HG03064 (cell line): Measurements from ENCODE around the gene KCND2.

Source experiments
- ATAC-seq: cut with Tn5 transposase; IDR thresholded peaks from one replicate; pipeline ENCODE4 v1.9.1; 2021; ENCODE audit warnings: low read depth; ENCODE audit not compliant: unreplicated experiment

KCND2 gene

DNA sequence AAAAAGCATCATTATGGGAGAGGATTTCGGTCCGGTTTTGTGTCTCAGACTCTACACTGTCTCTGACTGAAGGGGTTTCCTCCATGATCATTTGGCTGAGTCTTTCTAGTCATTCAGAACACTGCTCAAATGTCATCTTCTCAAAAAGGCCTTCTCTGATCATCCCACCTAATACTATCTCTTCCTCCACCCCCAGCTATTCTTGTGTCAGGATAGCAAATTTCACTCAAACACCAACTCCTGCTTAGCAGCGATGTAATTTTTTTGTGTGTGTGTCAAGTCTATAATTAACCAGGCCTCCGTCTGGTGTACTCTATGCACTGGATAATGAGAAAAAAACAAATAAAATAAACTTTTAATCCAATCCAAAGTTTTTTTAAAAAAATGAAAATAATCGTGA, 200.4 kb downstream of the KCND2 start:
- ATAC-seq: no peak

DNA sequence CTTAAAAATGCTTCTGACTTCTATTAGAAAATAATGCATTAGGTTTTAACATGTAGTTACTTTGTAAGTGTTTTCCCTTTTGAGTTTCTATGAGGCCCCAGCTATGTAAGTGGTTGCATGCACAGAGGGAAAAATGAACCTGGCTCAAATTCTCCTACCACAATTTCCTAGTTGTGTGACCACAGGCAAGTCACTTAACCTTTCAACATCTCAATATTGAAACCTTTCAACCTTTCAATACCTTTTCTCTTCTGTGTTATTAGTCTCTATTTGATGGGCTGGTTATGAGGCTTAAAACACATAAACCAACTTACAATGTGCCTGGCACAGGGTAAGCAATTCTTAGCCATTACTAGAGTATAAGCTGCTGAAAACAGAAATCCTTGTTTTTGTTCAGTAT, 203.0 kb downstream of the KCND2 start:
- peak; percentile 88 for ATAC-seq

DNA sequence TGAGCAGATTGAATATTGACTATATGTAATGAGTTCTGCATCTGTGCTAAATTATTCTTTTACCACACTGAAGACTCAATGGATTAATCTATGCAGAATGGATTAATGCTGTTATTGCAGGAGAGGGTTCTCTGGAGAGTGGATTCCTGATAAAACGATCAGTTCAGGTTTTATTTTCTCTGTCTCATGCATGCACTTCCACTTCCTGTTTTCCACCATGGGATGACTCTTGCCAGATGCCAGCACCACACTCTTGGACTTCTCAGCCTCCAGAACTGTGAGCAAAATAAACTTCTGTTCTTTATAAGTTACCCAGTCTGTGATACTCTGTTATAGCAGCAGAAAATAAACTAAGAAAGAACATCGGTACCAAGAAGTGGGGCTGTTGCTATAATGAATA, 207.5 kb downstream of the KCND2 start:
- no peak for ATAC-seq

DNA sequence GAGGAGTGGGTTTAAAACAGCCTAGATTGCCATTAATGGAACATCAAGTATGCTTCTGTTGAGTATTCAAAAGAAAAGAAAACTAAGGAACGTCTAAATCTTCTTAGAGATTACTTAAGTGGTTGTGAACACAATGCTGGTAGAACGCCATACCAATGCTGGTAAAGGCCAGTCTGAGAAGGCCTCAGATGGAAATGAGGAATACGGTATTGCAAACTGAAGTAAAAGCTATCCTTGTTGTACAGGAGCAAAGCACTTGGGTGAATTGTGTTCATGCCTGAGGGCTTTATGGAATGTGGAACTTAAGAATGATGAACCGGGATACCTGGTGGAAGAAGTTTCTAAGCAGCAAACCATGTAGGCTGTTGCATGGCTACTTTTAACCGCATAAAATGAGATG, 208.0 kb downstream of the KCND2 start:
- ATAC-seq: no peak

DNA sequence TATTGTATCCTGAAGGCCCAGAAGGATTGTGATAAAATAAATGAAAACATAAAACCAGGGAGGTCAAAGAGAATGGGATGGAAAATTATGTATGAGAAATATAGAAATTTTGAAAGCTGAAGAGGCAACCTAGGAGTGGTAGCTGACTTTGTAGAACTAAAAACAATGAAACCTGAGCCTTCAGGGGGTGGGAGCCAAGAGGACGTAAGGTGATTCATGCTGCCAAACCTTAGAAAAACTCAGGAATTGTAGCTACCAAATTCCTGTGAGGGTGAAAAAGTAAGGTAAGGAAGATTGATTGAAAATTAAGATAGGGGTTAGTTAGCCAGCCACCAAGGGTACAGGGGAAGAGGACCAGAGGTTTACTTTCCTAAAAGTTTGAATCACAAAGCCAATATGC, 213.2 kb downstream of the KCND2 start:
- ATAC-seq: no peak

DNA sequence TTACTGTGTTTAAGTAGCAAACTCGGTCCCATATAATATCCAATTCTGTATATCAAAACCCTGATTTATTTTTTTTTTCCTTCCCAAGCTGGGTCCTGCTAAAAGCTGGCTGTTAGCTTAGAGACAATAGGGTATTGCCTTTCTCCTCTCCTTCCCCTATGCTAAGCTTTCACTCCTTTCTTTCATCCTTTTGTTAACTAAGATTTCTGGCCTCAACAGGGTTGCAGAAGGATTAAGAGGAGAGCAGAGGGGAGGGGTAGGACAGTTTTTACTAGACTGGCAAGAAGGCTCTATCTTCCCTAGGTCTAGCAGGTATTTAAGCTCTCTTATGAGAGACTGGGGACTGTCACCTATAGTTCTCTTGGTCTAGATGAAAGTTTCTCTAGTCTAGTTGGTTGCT, 229.2 kb downstream of the KCND2 start:
- no peak for ATAC-seq

DNA sequence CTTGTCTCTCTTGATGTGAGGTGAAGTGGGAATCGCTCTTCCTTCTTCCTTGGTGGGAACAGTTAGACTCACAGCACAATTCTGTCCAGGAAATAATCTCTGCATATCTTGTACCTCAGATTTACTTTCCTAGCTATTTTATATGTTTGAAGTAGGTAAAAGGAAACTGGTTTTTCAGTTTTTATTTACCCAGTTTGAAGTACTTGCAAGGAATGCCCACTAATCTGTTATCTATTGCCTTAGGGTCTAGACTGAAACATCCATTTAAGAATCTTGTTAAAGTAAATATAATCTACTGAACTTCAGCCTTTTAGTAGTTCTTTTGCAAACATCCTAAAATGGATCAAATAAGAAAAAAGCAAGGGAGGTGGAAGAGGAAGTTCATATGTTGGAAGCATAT, 229.8 kb downstream of the KCND2 start:
- no peak for ATAC-seq

DNA sequence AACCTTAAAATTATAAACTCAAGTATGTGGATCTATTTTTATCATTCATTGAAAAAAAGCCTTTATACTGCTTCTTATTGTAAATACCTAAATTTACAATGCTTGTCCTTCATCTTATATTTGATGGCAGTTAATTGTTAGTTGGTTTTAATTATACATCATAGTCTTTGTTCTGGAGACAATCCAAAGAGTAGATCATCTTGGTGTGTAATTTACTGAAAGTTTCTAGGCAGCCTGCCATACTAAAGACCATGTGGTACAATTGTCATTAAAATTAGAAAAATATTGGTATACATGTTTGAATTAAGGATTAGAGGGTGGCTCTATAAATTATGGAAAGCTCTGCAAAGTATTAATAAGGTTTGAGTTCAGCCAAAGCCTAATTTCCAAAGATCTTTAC, 231.4 kb downstream of the KCND2 start:
- ATAC-seq: no peak

DNA sequence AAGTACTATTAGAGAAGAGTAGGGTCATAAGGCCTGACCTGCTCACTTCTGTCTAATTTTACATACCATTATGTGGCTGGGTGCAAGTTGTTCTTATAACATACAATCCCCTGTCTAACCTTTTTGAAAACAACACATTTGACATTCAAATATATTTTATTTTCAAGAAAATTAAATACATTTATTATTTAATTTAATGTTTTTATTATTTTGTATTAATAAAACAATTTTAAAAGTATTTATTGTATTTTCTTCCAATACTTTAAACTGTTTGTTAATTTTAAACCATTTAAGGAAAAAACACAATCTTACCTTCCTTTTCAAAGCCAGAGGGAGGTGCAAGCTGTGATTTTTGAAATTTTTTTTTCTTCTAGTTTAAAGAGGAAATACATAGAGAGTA, 232.8 kb downstream of the KCND2 start:
- ATAC-seq: no peak

DNA sequence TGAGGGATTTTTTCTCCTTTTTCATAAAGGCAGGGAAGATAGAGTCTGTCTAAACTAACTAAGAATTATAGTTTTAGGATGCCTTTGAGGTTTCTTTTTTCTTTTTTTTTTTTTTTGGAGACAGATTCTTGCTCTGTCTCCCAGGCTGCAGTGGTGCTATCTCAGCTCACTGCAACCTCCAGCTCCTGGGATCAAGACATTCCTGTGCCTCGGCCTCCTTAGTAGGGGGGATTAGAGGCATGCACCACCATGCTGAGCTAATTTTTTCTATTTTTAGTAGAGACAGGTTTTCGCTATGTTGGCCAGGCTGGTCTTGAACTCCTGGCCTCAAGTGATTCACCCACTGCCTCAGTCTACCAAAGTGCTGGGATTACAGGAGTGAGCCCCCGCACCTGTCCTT, 239.7 kb downstream of the KCND2 start:
- no peak for ATAC-seq

DNA sequence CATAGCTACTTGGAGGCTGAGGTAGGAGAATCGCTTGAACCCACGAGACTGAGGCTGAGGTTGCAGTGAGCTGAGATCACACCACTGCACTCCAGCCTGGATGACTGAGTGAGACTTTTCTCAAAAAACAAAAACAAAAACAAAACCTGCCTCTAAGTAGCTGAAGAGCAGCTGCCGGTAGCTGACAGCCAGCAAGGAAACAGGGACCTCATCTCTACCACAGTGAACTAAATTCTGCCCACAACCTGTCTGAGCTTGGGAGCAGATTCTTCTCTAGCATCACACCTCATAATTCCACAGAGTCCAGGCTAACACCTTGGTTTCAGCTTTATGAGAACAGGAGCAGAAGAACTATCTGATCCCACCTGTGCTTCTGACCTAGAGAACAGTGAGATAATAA, 246.2 kb downstream of the KCND2 start:
- ATAC-seq: no peak

DNA sequence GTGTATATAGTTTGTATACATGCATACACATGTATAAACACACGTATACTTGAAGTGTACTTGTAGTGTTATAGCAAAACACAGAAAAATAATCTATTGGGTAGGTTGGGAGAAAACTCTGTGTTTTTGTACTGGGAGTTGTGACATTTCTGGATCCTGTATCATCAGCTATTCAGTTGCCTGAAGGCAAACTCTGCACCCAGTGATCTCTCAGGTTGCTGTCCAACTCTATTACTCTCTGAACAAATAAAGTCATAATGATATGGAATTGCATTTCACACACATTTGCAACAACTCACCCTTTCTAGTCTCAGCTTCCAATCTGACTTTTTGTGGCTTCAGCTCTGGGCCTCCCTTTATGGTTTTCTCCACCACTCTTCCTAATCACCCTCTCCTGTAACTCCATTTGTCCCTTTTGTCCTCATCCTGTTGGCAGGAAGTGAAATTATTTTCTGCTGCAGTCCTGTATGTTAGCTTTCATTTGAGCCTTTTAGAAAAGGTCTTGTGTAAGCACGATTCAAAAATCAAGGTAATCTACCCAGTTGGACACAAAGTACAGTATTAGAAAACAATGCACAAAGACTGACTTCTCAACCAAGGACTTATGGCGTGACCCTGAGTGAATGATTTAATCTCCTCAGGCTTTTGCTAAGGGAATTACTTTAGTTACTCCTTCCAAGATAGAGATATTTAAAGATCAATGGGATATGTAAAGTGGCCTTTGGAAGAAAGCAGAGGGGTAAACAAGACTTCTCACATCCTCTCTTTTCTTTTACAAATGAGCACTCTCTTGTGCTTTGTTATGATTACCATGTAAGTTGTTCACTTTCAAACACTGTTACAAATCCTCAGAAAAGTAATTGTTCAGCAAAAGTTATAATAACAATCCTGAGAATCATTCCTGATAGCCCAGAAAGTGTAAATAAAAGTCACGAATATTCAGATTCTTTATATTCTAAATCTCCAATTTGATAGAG, 249.1 kb downstream of the KCND2 start:
- no peak for ATAC-seq

DNA sequence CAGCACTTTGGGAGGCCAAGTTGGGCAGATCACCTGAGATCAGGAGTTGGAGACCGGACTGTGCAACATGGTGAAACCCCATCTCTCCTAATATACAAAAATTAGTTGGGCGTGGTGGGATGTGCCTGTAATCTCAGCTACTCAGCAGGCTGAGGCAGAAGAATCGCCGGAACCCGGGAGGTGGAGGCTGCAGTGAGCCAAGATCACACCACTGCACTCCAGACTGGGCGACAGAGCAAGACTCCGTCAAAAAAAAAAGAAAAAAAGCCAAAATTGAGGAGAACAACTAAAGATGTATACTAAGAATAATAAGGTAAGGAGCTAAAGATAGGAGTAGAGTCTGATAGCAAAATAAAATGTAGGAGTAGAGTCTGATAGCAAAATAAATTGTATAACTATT, 251.0 kb downstream of the KCND2 start:
- ATAC-seq: no peak

DNA sequence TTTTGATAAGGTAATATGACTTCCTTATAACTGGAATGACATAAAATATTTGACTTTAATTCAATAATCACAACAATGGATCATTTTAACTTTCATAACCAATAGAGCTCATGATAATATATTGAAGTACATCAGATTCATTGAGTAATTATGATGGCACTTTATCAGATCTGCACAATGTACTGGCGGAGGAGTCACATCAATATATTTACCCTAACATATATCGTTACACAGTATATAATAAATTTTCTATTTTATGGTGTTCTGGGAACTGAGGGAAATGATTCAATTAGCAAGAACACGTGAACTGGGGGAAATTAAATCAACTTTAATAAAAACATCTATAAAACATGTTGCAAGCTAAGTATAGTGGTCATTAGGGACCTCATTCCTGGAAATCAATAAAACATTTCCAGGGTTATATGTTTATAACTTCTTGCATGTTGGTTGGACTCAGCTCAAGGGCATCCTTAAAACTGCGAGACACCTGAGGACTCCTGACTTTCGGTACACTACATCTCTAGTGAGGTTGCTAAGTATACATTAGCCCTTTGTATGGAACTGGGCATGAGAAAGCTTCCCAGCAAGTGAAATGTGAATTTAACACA, 254.0 kb downstream of the KCND2 start:
- no peak for ATAC-seq

DNA sequence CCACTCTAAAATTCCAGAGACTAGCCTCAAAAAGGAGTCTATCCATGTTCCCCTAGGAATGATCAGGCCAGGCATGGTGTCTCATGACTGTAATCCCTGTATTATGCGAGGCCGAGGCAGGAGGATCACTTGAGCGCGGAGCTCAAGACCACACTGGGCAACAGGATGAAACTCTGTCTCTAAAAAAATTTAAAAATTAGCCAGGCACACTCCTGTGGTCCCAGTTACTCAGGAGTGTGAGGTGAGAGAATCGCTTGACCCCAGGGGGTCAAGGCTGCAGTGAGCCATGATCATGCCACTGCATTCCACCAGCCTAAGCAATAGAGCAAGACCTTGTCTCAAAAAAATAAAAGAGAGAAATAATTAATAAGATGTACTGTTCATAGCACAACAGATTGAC, 256.8 kb downstream of the KCND2 start:
- ATAC-seq: no peak

DNA sequence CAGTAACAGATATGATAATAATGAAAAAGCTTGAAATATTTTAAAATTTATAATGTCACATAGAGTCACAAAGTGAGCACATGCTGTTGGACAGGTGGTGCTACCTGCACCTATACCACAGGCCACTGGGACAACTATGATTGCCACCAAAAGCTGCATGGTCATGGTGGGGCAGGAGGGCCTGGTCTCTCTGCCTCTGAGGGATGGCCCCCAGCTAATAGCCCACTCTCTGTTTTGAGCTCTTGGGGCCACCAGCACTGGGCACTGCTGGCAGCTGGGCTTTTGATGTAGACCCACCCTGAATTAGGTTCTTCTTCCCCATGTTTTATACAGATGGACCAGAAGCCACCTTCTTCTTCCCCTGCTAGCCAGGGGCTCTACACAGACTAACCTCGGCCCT, 265.4 kb downstream of the KCND2 start:
- no peak for ATAC-seq

DNA sequence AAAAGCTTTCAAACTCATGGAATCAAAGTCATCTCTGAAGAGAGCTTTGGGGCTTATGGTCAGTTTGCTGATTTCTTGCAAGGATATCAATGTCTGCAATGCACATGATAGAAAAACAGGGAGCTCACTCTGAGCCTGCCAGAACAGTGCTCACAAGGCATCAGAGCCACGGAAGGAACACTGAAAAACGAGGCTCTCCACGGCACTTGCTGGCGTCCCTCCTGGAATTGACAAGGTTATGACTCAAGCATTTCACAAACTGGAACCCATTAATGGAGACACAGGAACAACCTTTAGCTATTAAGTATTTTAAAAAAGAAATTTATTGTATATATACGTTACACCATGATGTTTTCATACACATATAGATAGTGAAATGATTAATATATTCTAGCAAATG, 266.3 kb downstream of the KCND2 start:
- no peak for ATAC-seq

DNA sequence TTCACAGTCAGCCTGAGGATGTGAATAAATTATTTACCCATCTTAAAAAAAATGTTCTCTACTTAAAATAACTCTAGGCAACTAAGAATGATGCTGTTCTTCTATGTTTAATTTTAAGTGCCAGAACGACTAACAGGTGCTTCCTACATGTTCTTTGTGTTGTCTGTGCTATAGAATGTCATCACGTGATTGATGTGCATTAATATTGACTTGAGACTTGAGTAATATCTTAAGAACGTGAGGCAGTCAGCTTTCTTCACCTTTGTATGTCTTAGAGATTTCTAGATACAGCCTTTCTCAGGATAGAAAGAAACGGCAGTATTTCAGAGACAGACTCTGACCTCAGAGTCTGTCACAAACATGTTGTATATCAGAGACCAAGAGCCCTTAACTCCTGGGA, 274.6 kb downstream of the KCND2 start:
- ATAC-seq: no peak

DNA sequence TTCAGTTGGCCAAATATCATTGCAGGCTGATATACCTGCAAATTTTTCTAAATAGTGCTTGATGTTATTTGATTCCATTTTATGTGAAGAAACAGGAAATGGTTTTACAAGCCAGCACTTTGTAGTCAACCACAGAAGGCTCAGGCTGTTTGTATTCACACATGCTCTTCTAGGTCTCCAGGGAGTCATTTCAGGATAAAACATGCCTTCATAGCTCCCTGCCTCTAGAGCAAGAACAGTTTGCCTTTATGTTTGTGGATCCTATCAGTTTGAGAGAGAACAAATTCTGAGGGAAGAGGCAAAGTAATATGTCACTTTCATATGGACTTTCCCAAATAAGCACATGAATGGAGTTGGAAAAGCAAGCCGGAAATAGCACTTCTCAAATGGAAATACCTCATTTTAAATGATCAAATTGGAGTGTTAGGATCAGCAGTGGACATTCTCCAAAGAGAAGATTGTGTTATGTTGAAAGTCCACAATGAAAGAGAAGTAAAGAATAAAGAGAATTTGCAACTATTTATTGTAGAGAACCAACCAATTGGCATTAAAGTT, 277.6 kb downstream of the KCND2 start:
- ATAC-seq: no peak

DNA sequence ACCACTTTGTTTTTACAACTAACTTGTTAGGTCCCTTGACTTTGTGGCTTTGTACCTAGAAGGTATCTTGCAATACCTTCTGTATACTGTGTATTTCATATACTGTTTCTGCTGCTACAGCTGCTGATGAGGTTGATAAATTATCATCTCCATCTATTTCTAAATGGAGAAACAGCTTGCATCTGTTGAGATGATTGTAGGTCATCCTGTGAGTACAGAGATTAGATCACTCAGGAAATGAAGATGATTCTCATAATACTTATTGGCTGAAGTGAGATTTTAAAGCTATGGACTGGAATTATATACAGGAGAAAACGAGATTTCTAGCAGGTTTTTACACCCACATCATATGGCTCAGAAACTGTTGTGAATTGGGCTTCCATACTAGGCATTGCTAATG, 280.5 kb downstream of the KCND2 start:
- no peak for ATAC-seq

DNA sequence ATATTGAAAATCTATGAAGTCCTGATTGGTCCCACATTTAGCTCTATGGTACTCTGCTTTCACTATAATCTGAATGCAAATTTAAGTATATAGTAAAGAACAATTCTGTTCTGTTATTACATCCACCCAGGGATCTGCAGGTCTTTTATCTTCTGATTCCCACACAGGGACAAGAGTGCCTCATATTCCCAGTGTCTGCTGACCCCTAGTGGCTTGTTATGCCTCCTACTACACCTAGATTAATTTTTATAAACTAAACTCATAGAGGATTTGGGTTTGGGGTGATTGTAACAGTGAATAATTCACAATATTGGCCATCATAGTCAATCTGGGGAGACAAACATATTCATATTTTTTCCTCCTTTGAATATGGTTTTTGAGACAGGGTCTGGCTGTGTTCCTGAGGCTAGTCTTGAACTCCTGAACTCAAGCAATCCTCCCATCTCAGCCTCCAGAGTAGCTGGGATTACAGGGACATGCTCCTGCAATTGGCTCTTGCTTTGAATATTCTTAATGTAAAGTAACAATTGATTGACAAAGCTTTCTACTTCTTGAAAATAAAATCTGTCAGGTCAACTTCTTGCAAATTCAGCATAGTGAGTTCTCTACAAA, 282.1 kb downstream of the KCND2 start:
- peak; percentile 53 for ATAC-seq
